Heart left ventricle (tissue), 16 donors: Measurements from ENCODE around the gene KCNQ1OT1. TPM values are rescaled to one million over a fixed set of nuclear protein-coding genes. Genes with fewer than 3 reads are reported as not detected.

Experiments
- ATAC-seq, 4 donors: fragments of 200-7000 bp; cut with Tn5 transposase; one replicate each; pipeline ENCODE4 v1.9.1; 2020 to 2022; ENCODE audit warnings: moderate library complexity in 4 of 4, mild to moderate bottlenecking in 3 of 4, moderate number of reproducible peaks in 1 of 4
- DNase-seq, 5 donors: peaks; one replicate each; pipeline ENCODE4 v3.0.0-alpha.2; 2020
- H3K27ac ChIP-seq, 12 donors: fragments of 200-600 bp; sonication (generic) in 4 of 12; one replicate each; pipeline versions ENCODE4 v1.5.0 to v1.8.0; 2016 to 2022; ENCODE audit warnings: mild to moderate bottlenecking in 2 of 12
- H3K27me3 ChIP-seq, 9 donors: fragments of 200-600 bp; sonication (generic) in 2 of 9; one replicate each; pipeline versions ENCODE4 v1.5.1 to v1.8.0; 2016 to 2022; ENCODE audit warnings: mild to moderate bottlenecking in 3 of 9
- H3K36me3 ChIP-seq, 9 donors: fragments of 200-600 bp; sonication (generic) in 2 of 9; one replicate each; pipeline versions ENCODE4 v1.5.0 to v1.8.0; 2018 to 2022; ENCODE audit warnings: mild to moderate bottlenecking in 2 of 9
- H3K4me1 ChIP-seq, 12 donors: fragments of 200-600 bp; sonication (generic) in 4 of 12; one replicate each; pipeline versions ENCODE4 v1.5.0 to v1.8.0; 2016 to 2022; ENCODE audit warnings: mild to moderate bottlenecking in 3 of 12
- H3K4me3 ChIP-seq, 12 donors: fragments of 200-600 bp; sonication (generic) in 4 of 12; one replicate each; pipeline versions ENCODE4 v1.5.0 to v1.8.0; 2017 to 2022; ENCODE audit warnings: mild to moderate bottlenecking in 9 of 12, moderate library complexity in 4 of 12
- H3K9me3 ChIP-seq, 12 donors: fragments of 200-600 bp; sonication (generic) in 4 of 12; one replicate each; pipeline versions ENCODE4 v1.5.0 to v1.8.0; 2016 to 2022; ENCODE audit warnings: mild to moderate bottlenecking in 1 of 12
- CTCF ChIP-seq, 12 donors: fragments of 200-600 bp; sonication (generic) in 4 of 12; IDR thresholded peaks; one replicate each; pipeline versions ENCODE4 v1.5.0 to v1.8.0; 2018 to 2022; ENCODE audit warnings: antibody characterized with exemption in 12 of 12, mild to moderate bottlenecking in 5 of 12
- POLR2A ChIP-seq, 2 donors: fragments of 450-650 bp; IDR thresholded peaks; one replicate each; pipeline ENCODE4 v1.6.1; 2017; ENCODE audit warnings: antibody characterized with exemption in 2 of 2, mild to moderate bottlenecking in 2 of 2, moderate library complexity in 2 of 2
- WGBS, 4 donors: extraction: QIAGEN DNeasy Blood & Tissue Kit in 2 of 4; methylation state at CpG; one replicate each; pipeline versions ENCODE4 v1.1.5 to v1.1.7; 2013 to 2018; 5-methylcytosine and 5-hydroxymethylcytosine counted together
- intact Hi-C, 10 donors: fragments of 100-400 bp; cut with DNase I; formaldehyde crosslinking; loops; one replicate each; pipeline versions ENCODE4 v1.11.1 to v1.14.2; 2022
- polyA plus RNA-seq, 2 donors: library from polyadenylated mRNA; stranded (reverse); fragments of 200-250 nt; gene quantifications; one replicate each; pipeline ENCODE4 v1.2.3, GENCODE V29; 2013
- total RNA-seq, 9 donors: library from RNA; depleted of rRNA in 2 of 9; stranded (reverse); fragments of >200 nt in 2 of 9; fragmentation: NEBNext Ultra II Directional in 3 of 9; extraction: Animal tissue kit (Norgen Biotek cat#: 25700) in 3 of 9; gene quantifications; one replicate each; pipeline versions ENCODE4 v1.1.0 to v1.2.4, GENCODE V29; 2016 to 2023
- donor health status: ischemic (EF 13 %, LVEDD 7.1; RV severe dilation, severe dysfunction).
- donor health status: healthy with polysubstance abuse.
- donor health status: DM: no; HTN: yes; CAD: no.
- donor health status: DM: no; HTN: no; CAD: no.
- donor health status: ischemic (EF 25% LVEDD 6.9; RV normal size, moderate dysfunction).
- donor health status: ischemic (EF 25% LVEDD 5.7; RV mildly dilated, moderate dysfunction).
- donor health status: healthy.
- donor health status: DM: yes; HTN: yes; CAD: no.
- donor health status: ischemic (EF 35%, LVEDD 5.7; RV mildly dilated, moderate dysfunction).
- donor health status: nonischemic (EF 11% LVEDD 7.7; RV severe dilation, severe dysfunction).
- donor health status: DM: yes; HTN: yes; CAD: no.
- donor health status: PGD.
- donor health status: ischemic (EF 29% LVEDD 5.4; RV normal size, mild dysfunction).
- donor health status: nonischemic (EF 23%, LVEDD 6.1; RV moderate dilation, normal function).

The KCNQ1OT1 gene
- total and polyA plus RNA-seq, 11 donors, result 0.14 to 0.93 (median 0.40) TPM

GRCh38 chr11:2685566-2686359 is 14.0 kb downstream of the KCNQ1OT1 start:
- 92 to 97% (median 94%) methylated on average over 11 to 13 of the region's 13 CpGs for WGBS, 4 donors
- DNase-seq, result no peak

GRCh38 chr11:2685051-2685450 is 14.7 kb downstream of the KCNQ1OT1 start:
- ATAC-seq (no peak), DNase-seq (no peak)
- Histone ChIP-seq H3K4me1 (peaks cover 0 to 31% (median 21%) of the 10 kb centered on the region in 12 donors), H3K27me3 (no peaks in the 10 kb centered on the region), H3K4me3 (no peak overlapping the region), H3K27ac (no peak overlapping the region), H3K9me3 (no peaks in the 10 kb centered on the region), H3K36me3 (peaks cover 0 to 12% (median 4%) of the 10 kb centered on the region in 9 donors)
- no peak for TF ChIP-seq CTCF (IDR thresholded peaks at IDR 0.05)
- TF ChIP-seq POLR2A (IDR thresholded peaks at IDR 0.05), result no peak
- 89 to 91% (median 89%) methylated on average over 6 of the region's 6 CpGs for WGBS, 4 donors
- intact Hi-C loops, result loop anchor here in 1 of 10 donors (10.0 kb wide), 1 partner anchor 200 kb away; the partner anchor contains the start of gene CDKN1C

More at GRCh38 chr11:2685566-2686359, 14.0 kb downstream of the KCNQ1OT1 start:
- intact Hi-C loops, result loop anchor here in 1 of 10 donors (10.0 kb wide), 1 partner anchor 199 kb away; the partner anchor contains the start of gene CDKN1C
- H3K36me3 ChIP-seq, result peaks cover 0 to 12% (median 4%) of the 10 kb centered on the region in 9 donors
- TF ChIP-seq CTCF (IDR thresholded peaks at IDR 0.05) (no peak), POLR2A (IDR thresholded peaks at IDR 0.05) (no peak)
- no peak for ATAC-seq
- no peaks in the 10 kb centered on the region for H3K9me3 ChIP-seq
- no peak overlapping the region for H3K4me3 ChIP-seq
- H3K27me3 ChIP-seq, result no peaks in the 10 kb centered on the region
- H3K27ac ChIP-seq, result no peak overlapping the region
- H3K4me1 ChIP-seq, result peaks cover 0 to 38% (median 23%) of the 10 kb centered on the region in 12 donors

GRCh38 chr11:2684581-2684980 is 15.2 kb downstream of the KCNQ1OT1 start:
- intact Hi-C loops, result loop anchor here in 1 of 10 donors (10.0 kb wide), 1 partner anchor 200 kb away; the partner anchor contains the start of gene CDKN1C
- TF ChIP-seq POLR2A (IDR thresholded peaks at IDR 0.05) (no peak), CTCF (IDR thresholded peaks at IDR 0.05) (no peak)
- Histone ChIP-seq H3K27me3 (no peaks in the 10 kb centered on the region), H3K27ac (no peak overlapping the region), H3K36me3 (peaks cover 0 to 12% (median 4%) of the 10 kb centered on the region in 9 donors), H3K9me3 (no peaks in the 10 kb centered on the region), H3K4me3 (no peak overlapping the region), H3K4me1 (peaks cover 0 to 26% (median 17%) of the 10 kb centered on the region in 12 donors)
- ATAC-seq (no peak), DNase-seq (no peak)
- 78 to 94% (median 90%) methylated on average over 1 of the region's 1 CpG for WGBS, 4 donors

- ATAC-seq (no peak), DNase-seq (no peak)
- no peak overlapping the region for H3K4me3 ChIP-seq
- peaks cover 0 to 21% (median 13%) of the 10 kb centered on the region in 12 donors for H3K4me1 ChIP-seq
- intact Hi-C loops, result loop anchor here in 1 of 10 donors (10.0 kb wide), 1 partner anchor 201 kb away; the partner anchor contains the start of gene CDKN1C
- H3K36me3 ChIP-seq, result peaks cover 0 to 12% (median 4%) of the 10 kb centered on the region in 9 donors
- TF ChIP-seq CTCF (IDR thresholded peaks at IDR 0.05) (no peak), POLR2A (IDR thresholded peaks at IDR 0.05) (no peak)
- 88 to 92% (median 91%) methylated on average over 4 of the region's 4 CpGs for WGBS, 4 donors
- no peaks in the 10 kb centered on the region for H3K9me3 ChIP-seq
- no peak overlapping the region for H3K27ac ChIP-seq
- H3K27me3 ChIP-seq, result no peaks in the 10 kb centered on the region
These were observed 16.0 kb downstream of the KCNQ1OT1 start for GRCh38 chr11:2683806-2684205.
